Fibroblast of lung (primary cell): ENCODE measurements around the gene MBNL1. TPM values are rescaled to one million over a fixed set of nuclear protein-coding genes. Genes with fewer than 3 reads are reported as not detected.
A peak's percentile ranks its signal among the peaks of the same experiment; 100 is the strongest.

Experiments
- DNase-seq, 2 donors: peaks; one replicate each; pipeline versions ENCODE4 v3.0.0 to v3.0.0-alpha.2; 2010; ENCODE audit warnings: low read depth in 2 of 2
- H2AFZ ChIP-seq: 2 replicates; pipeline ENCODE4 v1.5.1; 2012; ENCODE audit warnings: low read length, control low read depth, inconsistent platforms
- H3K27ac ChIP-seq: 2 replicates; pipeline ENCODE4 v1.5.1; 2011; ENCODE audit warnings: low read length, control low read depth; ENCODE audit not compliant: insufficient read depth
- H3K27me3 ChIP-seq: 2 replicates; pipeline ENCODE4 v1.5.1; 2011; ENCODE audit warnings: mild to moderate bottlenecking, low read length; ENCODE audit not compliant: control insufficient read depth, insufficient read depth
- H3K36me3 ChIP-seq: 2 replicates; pipeline ENCODE4 v1.5.1; 2011; ENCODE audit warnings: low read length; ENCODE audit not compliant: control insufficient read depth, insufficient read depth
- H3K4me1 ChIP-seq: 2 replicates; pipeline ENCODE4 v1.5.1; 2011; ENCODE audit warnings: low read length; ENCODE audit not compliant: control insufficient read depth, insufficient read depth; ENCODE audit errors: extremely low read depth
- H3K4me2 ChIP-seq: 2 replicates; pipeline ENCODE4 v1.5.1; 2011; ENCODE audit warnings: low read length, control low read depth; ENCODE audit not compliant: insufficient read depth; ENCODE audit errors: extremely low read depth
- H3K4me3 ChIP-seq, 4 experiments: fragments of 200-600 bp in 1 of 4; sonication (generic) in 1 of 4; replicated peaks in 1 of 4; 2 replicates each; pipeline ENCODE4 v1.5.1; 2011 to 2016; ENCODE audit warnings: low read length in 4 of 4, low read depth in 3 of 4, mild to moderate bottlenecking in 3 of 4, control low read depth in 2 of 4, inconsistent platforms in 1 of 4, mixed read lengths in 1 of 4; ENCODE audit not compliant: insufficient read depth in 1 of 4; ENCODE audit errors: control extremely low read depth in 1 of 4
- H3K79me2 ChIP-seq: 2 replicates; pipeline ENCODE4 v1.5.1; 2012; ENCODE audit warnings: mild to moderate bottlenecking, low read length, inconsistent platforms; ENCODE audit not compliant: control insufficient read depth, insufficient read depth
- H3K9ac ChIP-seq: 2 replicates; pipeline ENCODE4 v1.5.1; 2011; ENCODE audit warnings: mild to moderate bottlenecking, low read length, control low read depth; ENCODE audit not compliant: insufficient read depth
- H3K9me3 ChIP-seq: 2 replicates; pipeline ENCODE4 v1.5.1; 2012; ENCODE audit warnings: low read depth, low read length; ENCODE audit not compliant: control insufficient read depth, insufficient read depth
- H4K20me1 ChIP-seq: 2 replicates; pipeline ENCODE4 v1.5.1; 2011; ENCODE audit warnings: low read length; ENCODE audit not compliant: control insufficient read depth, insufficient read depth; ENCODE audit errors: extremely low read depth
- CTCF ChIP-seq, 2 donors: IDR thresholded peaks in 1 of 2; conservative IDR thresholded peaks in 1 of 2; 1 replicate in 1 of 2; 2 replicates in 1 of 2; pipeline ENCODE4 v1.5.1; 2011 to 2012; ENCODE audit warnings: low read length in 2 of 2, control low read depth in 1 of 2, inconsistent platforms in 1 of 2, low read depth in 1 of 2, mild to moderate bottlenecking in 1 of 2
- EZH2 ChIP-seq: IDR thresholded peaks from 2 replicates; pipeline ENCODE4 v1.5.1; 2012; ENCODE audit warnings: low read length, control low read depth, mild to moderate bottlenecking; ENCODE audit errors: missing control alignments
- polyA plus RNA-seq, 2 donors: library from polyadenylated mRNA; depleted of rRNA in 1 of 2; stranded (reverse) in 1 of 2; unstranded in 1 of 2; fragments of >200 nt; gene quantifications; 2 replicates each; pipeline ENCODE4 v1.2.1, GENCODE V29; 2011 to 2012; ENCODE audit warnings: missing spikeins in 1 of 2
- total RNA-seq: library from RNA; depleted of rRNA; stranded (reverse); fragments of >200 nt; gene quantifications from 2 replicates; pipeline ENCODE4 v1.2.1, GENCODE V29; 2014

The MBNL1 gene
- total and polyA plus RNA-seq, 2 donors (not counting 1 experiment from before 2014, with no cell fraction given), result 150 to 213 TPM

- peaks cover 3% of the 10 kb centered on the region for H3K36me3 ChIP-seq
- peaks cover 83% of the 10 kb centered on the region for H3K79me2 ChIP-seq
- no peaks in the 10 kb centered on the region for H3K27me3 ChIP-seq
- no peaks in the 10 kb centered on the region for H3K9me3 ChIP-seq
- H3K27ac ChIP-seq, result no peak overlapping the region
- no peaks in the 10 kb centered on the region for H4K20me1 ChIP-seq
- no peak for TF ChIP-seq CTCF (conservative IDR thresholded peaks at IDR 0.05 in 1 of 2, IDR thresholded peaks at IDR 0.05 in 1 of 2; ENCODE audit: low read depth in 1 of 2, low read length in 2 of 2)
- no peak for TF ChIP-seq EZH2
- H3K4me3 ChIP-seq, result no peak overlapping the region
- no peak overlapping the region for H3K9ac ChIP-seq
- H2AFZ ChIP-seq, result no peak overlapping the region
- peak; percentile 61 to 73 for DNase-seq
- H3K4me1 ChIP-seq, result peaks cover 16% of the 10 kb centered on the region
- no peak overlapping the region for H3K4me2 ChIP-seq
These were observed 130.6 kb downstream of the MBNL1 start for GRCh38 chr3:152399374-152399773.

- H3K27ac ChIP-seq, result peak overlapping the region; percentile 49
- peak; percentile 57 to 89 for DNase-seq
- H3K4me3 ChIP-seq, result no peak overlapping the region
- H3K9me3 ChIP-seq, result no peaks in the 10 kb centered on the region
- H2AFZ ChIP-seq, result no peak overlapping the region
- no peaks in the 10 kb centered on the region for H4K20me1 ChIP-seq
- peaks cover 3% of the 10 kb centered on the region for H3K36me3 ChIP-seq
- no peak overlapping the region for H3K9ac ChIP-seq
- TF ChIP-seq EZH2, result no peak
- TF ChIP-seq CTCF (conservative IDR thresholded peaks at IDR 0.05 in 1 of 2, IDR thresholded peaks at IDR 0.05 in 1 of 2; ENCODE audit: low read depth in 1 of 2, low read length in 2 of 2), result no peak
- peaks cover 21% of the 10 kb centered on the region for H3K4me1 ChIP-seq
- H3K4me2 ChIP-seq, result peak overlapping the region; percentile 37
- peaks cover 82% of the 10 kb centered on the region for H3K79me2 ChIP-seq
- no peaks in the 10 kb centered on the region for H3K27me3 ChIP-seq
These were observed 132.2 kb downstream of the MBNL1 start for GRCh38 chr3:152400887-152401286.

- no peaks in the 10 kb centered on the region for H3K9me3 ChIP-seq
- H3K4me2 ChIP-seq, result no peak overlapping the region
- peaks cover 81% of the 10 kb centered on the region for H3K79me2 ChIP-seq
- H3K27me3 ChIP-seq, result no peaks in the 10 kb centered on the region
- peak in 1 of 2 donors; percentile 81 for DNase-seq
- H3K4me1 ChIP-seq, result peaks cover 24% of the 10 kb centered on the region
- no peak overlapping the region for H3K4me3 ChIP-seq
- H3K36me3 ChIP-seq, result no peaks in the 10 kb centered on the region
- no peak overlapping the region for H2AFZ ChIP-seq
- H3K9ac ChIP-seq, result no peak overlapping the region
- no peaks in the 10 kb centered on the region for H4K20me1 ChIP-seq
- TF ChIP-seq CTCF (conservative IDR thresholded peaks at IDR 0.05 in 1 of 2, IDR thresholded peaks at IDR 0.05 in 1 of 2; ENCODE audit: low read depth in 1 of 2, low read length in 2 of 2) (no peak), EZH2 (no peak)
- no peak overlapping the region for H3K27ac ChIP-seq
These were observed 134.1 kb downstream of the MBNL1 start for GRCh38 chr3:152402695-152403451.
